DND-41 (cell line): ENCODE data around the gene ZNF322.

Source experiments
- EZH2 ChIP-seq: IDR thresholded peaks from 3 replicates; pipeline ENCODE4 v1.6.1; 2012; ENCODE audit warnings: borderline replicate concordance, low read depth, mild to moderate bottlenecking, moderate library complexity, low read length, inconsistent platforms; ENCODE audit not compliant: severe bottlenecking
- TF ChIP-seq, protein P1 (sequence below): IDR thresholded peaks from 2 replicates; pipeline ENCODE4 v1.5.1; 2012; ENCODE audit warnings: borderline replicate concordance, low read length, moderate library complexity, mild to moderate bottlenecking; ENCODE audit not compliant: poor library complexity, severe bottlenecking; ENCODE audit errors: extremely low read depth

DNA sequence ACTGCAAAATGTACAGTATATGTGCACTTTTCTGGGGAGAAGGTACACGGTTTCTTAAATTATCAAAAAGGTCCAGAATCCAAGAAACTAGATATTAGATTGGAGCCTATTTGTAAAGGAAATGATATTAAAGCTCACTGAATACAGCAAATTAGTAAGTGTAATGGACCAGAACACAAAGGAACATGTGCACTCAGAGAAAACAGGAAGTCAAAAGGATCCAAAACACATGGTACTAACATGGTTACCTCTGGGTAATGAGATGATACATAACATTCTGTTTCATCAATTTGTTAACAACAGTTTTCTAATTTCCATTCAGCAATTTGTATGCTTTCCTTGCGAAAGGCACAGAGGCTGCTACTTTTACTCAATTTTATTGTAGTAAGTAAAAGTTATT lies 18.7 kb downstream of the ZNF322 start:
- TF ChIP-seq, protein P1, sequence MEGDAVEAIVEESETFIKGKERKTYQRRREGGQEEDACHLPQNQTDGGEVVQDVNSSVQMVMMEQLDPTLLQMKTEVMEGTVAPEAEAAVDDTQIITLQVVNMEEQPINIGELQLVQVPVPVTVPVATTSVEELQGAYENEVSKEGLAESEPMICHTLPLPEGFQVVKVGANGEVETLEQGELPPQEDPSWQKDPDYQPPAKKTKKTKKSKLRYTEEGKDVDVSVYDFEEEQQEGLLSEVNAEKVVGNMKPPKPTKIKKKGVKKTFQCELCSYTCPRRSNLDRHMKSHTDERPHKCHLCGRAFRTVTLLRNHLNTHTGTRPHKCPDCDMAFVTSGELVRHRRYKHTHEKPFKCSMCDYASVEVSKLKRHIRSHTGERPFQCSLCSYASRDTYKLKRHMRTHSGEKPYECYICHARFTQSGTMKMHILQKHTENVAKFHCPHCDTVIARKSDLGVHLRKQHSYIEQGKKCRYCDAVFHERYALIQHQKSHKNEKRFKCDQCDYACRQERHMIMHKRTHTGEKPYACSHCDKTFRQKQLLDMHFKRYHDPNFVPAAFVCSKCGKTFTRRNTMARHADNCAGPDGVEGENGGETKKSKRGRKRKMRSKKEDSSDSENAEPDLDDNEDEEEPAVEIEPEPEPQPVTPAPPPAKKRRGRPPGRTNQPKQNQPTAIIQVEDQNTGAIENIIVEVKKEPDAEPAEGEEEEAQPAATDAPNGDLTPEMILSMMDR = no peak
- no peak for TF ChIP-seq EZH2
